Fibroblast of pulmonary artery (primary cell): ENCODE measurements around the gene SPIRE2.

Experiments
- DNase-seq: peaks from one replicate; pipeline ENCODE4 v3.0.0-alpha.2; 2010; ENCODE audit warnings: low read depth
- H3K4me3 ChIP-seq: replicated peaks from 2 replicates; pipeline ENCODE4 v1.5.1; 2011; ENCODE audit warnings: low read depth, mild to moderate bottlenecking, control low read depth, low read length, moderate library complexity
- TF ChIP-seq, protein P1 (sequence below): IDR thresholded peaks from 2 replicates; pipeline ENCODE4 v1.5.1; 2011; ENCODE audit warnings: mild to moderate bottlenecking, control low read depth, low read length, inconsistent platforms; ENCODE audit errors: missing control alignments

Gene SPIRE2

GRCh38 chr16:89843409-89844350 lies 15.4 kb downstream of the SPIRE2 start:
- TF ChIP-seq, protein P1, sequence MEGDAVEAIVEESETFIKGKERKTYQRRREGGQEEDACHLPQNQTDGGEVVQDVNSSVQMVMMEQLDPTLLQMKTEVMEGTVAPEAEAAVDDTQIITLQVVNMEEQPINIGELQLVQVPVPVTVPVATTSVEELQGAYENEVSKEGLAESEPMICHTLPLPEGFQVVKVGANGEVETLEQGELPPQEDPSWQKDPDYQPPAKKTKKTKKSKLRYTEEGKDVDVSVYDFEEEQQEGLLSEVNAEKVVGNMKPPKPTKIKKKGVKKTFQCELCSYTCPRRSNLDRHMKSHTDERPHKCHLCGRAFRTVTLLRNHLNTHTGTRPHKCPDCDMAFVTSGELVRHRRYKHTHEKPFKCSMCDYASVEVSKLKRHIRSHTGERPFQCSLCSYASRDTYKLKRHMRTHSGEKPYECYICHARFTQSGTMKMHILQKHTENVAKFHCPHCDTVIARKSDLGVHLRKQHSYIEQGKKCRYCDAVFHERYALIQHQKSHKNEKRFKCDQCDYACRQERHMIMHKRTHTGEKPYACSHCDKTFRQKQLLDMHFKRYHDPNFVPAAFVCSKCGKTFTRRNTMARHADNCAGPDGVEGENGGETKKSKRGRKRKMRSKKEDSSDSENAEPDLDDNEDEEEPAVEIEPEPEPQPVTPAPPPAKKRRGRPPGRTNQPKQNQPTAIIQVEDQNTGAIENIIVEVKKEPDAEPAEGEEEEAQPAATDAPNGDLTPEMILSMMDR, result no peak
- H3K4me3 ChIP-seq, result no peak overlapping the region
- no peak for DNase-seq

GRCh38 chr16:89844739-89845339 lies 16.6 kb downstream of the SPIRE2 start:
- no peak overlapping the region for H3K4me3 ChIP-seq
- DNase-seq, result no peak
- TF ChIP-seq, protein P1, result no peak

- DNase-seq, result no peak
- H3K4me3 ChIP-seq, result no peak overlapping the region
- TF ChIP-seq, protein P1, result no peak
Measured at GRCh38 chr16:89845417-89845816, 17.1 kb downstream of the SPIRE2 start.

DNA sequence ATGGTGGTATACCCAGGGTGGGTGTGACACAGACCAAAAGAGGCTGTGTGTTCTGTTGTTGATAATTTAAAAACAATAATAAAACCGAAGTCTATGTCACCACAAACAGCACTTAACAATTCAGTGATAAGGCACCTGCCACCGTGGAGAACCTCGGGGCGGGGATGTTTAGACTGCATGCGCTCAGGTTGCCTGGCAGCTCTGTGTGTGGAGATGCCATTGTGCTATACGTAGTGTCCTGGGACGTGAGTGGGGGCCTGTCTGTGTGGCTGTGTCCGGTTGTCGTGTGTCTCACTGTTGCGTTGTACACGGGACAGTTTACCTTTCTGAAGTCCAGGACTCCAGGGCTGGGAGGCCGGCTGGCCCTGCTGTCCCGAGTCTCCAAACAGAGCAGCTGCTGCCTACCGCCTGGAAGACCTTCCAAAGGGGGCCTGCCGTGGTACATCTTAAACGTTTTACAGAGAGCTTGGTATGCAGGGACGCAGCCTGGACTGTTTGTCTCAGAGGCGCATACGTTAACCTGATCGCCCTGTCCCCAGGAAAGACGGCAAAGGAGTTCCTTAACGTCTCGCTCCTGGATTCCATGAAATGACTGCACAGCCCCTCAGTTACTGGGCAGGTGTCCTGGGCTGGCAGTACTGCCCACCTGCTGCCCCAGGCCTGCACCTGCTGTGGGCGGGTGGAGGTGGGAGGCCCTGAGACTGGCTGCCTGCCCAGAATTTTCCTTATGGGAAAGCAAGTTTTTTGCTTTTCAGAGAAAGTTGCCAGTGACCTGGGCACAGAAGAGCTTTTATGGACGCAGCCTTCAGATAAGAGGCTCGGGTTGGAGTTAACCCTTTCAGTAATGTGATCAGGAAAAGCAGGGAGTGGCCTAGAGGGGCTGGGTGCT lies 19.0 kb downstream of the SPIRE2 start:
- DNase-seq, result no peak
- TF ChIP-seq, protein P1, result no peak
- no peak overlapping the region for H3K4me3 ChIP-seq

- TF ChIP-seq, protein P1, result no peak
- DNase-seq, result no peak
- no peak overlapping the region for H3K4me3 ChIP-seq
Measured at GRCh38 chr16:89847940-89848297, 19.6 kb downstream of the SPIRE2 start.

DNA sequence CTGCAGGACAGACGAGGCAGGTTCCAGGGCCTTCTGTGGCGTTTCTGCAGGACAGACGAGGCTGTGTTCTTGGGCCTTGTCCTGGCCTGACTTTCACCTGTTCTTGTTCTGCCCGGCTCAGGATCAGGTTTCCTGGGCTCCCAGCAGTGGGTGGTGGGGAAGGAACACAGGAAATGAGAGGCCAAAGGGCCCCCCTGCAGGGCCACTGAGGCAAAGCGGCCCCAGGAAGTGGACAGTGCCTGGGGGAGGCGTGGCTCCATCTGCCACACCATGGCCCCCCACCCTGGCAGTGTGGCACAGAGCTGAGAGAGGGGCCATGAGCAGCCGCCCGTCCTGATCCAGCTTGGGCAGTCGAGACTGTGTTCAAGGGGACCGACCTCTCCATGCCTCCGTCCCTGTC lies 20.7 kb downstream of the SPIRE2 start:
- TF ChIP-seq, protein P1, result no peak
- H3K4me3 ChIP-seq, result no peak overlapping the region
- no peak for DNase-seq
